GF-D8 (cell line): Measurements from ENCODE around the gene LYPD6.
"Not testable (repeated sequence)": the region's sequence is repeated elsewhere in the genome, so short reads cannot be mapped to it uniquely, and the experiment has no call there.

Experiments
- DNase-seq: peaks from one replicate; lab custom pipeline; 2025; lab: John Stamatoyannopoulos, UW

The LYPD6 gene

GRCh38 chr2:149330127-149331022 is at the start of gene LYPD6:
Gene LYPD6 (plus strand): TSS chr2:149330587. CDS start chr2:149437709, 107,122 bp downstream.
- DNase-seq = no peak

GRCh38 chr2:149281441-149281840 is 48.9 kb upstream of the LYPD6 start:
- DNase-seq = no peak

GRCh38 chr2:149290662-149291061 is 39.7 kb upstream of the LYPD6 start:
- DNase-seq = no peak

- no peak for DNase-seq
Observed at GRCh38 chr2:149291881-149292280, 38.5 kb upstream of the LYPD6 start.

GRCh38 chr2:149296031-149296430 is 34.4 kb upstream of the LYPD6 start:
- no peak for DNase-seq

- no peak for DNase-seq
Observed at GRCh38 chr2:149307014-149307413, 23.4 kb upstream of the LYPD6 start.

- no peak for DNase-seq
Observed at GRCh38 chr2:149310349-149310748, 20.0 kb upstream of the LYPD6 start.

- no peak for DNase-seq
Observed at GRCh38 chr2:149312039-149312438, 18.3 kb upstream of the LYPD6 start.

GRCh38 chr2:149313512-149313972 is 16.8 kb upstream of the LYPD6 start:
- DNase-seq = no peak

GRCh38 chr2:149314687-149315086 is 15.7 kb upstream of the LYPD6 start:
- no peak for DNase-seq

GRCh38 chr2:149315461-149315860 is 14.9 kb upstream of the LYPD6 start:
- no peak for DNase-seq

GRCh38 chr2:149318566-149318965 is 11.8 kb upstream of the LYPD6 start:
- not testable (repeated sequence) for DNase-seq

GRCh38 chr2:149320362-149320761 is 10.0 kb upstream of the LYPD6 start:
- DNase-seq = no peak

- no peak for DNase-seq
Observed at GRCh38 chr2:149329068-149329467, 1.3 kb upstream of the LYPD6 start.

- DNase-seq = no peak
Observed at GRCh38 chr2:149329489-149330126, 779 bp upstream of the LYPD6 start.

- DNase-seq = no peak
Observed at GRCh38 chr2:149331023-149331400, 625 bp downstream of the LYPD6 start.

- no peak for DNase-seq
Observed at GRCh38 chr2:149332364-149332763, 2.0 kb downstream of the LYPD6 start.

GRCh38 chr2:149333636-149334035 is 3.2 kb downstream of the LYPD6 start:
- DNase-seq = no peak

GRCh38 chr2:149334156-149334555 is 3.8 kb downstream of the LYPD6 start:
- no peak for DNase-seq

GRCh38 chr2:149339324-149339723 is 8.9 kb downstream of the LYPD6 start:
- DNase-seq = no peak

- no peak for DNase-seq
Observed at GRCh38 chr2:149342509-149342908, 12.1 kb downstream of the LYPD6 start.

GRCh38 chr2:149344105-149344504 is 13.7 kb downstream of the LYPD6 start:
- DNase-seq = no peak

GRCh38 chr2:149346272-149346671 is 15.9 kb downstream of the LYPD6 start:
- DNase-seq = no peak
